Duodenal mucosa (tissue), 2 donors: ENCODE measurements around the gene ELAC1.

Source experiments
- H3K27ac ChIP-seq: one replicate; pipeline ENCODE4 v1.7.0; 2013; ENCODE audit warnings: low read depth, low read length
- H3K27me3 ChIP-seq, 2 donors: one replicate each; pipeline ENCODE4 v1.7.0; 2013; ENCODE audit warnings: low read length in 2 of 2, control low read depth in 1 of 2; ENCODE audit not compliant: insufficient read depth in 2 of 2, control insufficient read depth in 1 of 2
- H3K36me3 ChIP-seq, 2 donors: one replicate each; pipeline ENCODE4 v1.7.0; 2013; ENCODE audit warnings: low read length in 2 of 2, control low read depth in 1 of 2; ENCODE audit not compliant: insufficient read depth in 2 of 2, control insufficient read depth in 1 of 2
- H3K4me1 ChIP-seq, 2 donors: one replicate each; pipeline ENCODE4 v1.7.0; 2013; ENCODE audit warnings: low read length in 2 of 2, control low read depth in 1 of 2; ENCODE audit not compliant: insufficient read depth in 2 of 2, control insufficient read depth in 1 of 2
- H3K4me3 ChIP-seq, 2 donors: one replicate each; pipeline ENCODE4 v1.7.0; 2013; ENCODE audit warnings: low read length in 2 of 2, low read depth in 1 of 2
- H3K9ac ChIP-seq, 2 donors: one replicate each; pipeline ENCODE4 v1.7.0; 2013; ENCODE audit warnings: low read length in 2 of 2, low read depth in 1 of 2
- H3K9me3 ChIP-seq, 2 donors: one replicate each; pipeline ENCODE4 v1.7.0; 2013; ENCODE audit warnings: low read length in 2 of 2, control low read depth in 1 of 2; ENCODE audit not compliant: control insufficient read depth in 1 of 2

ELAC1 gene, protein sequence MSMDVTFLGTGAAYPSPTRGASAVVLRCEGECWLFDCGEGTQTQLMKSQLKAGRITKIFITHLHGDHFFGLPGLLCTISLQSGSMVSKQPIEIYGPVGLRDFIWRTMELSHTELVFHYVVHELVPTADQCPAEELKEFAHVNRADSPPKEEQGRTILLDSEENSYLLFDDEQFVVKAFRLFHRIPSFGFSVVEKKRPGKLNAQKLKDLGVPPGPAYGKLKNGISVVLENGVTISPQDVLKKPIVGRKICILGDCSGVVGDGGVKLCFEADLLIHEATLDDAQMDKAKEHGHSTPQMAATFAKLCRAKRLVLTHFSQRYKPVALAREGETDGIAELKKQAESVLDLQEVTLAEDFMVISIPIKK

DNA sequence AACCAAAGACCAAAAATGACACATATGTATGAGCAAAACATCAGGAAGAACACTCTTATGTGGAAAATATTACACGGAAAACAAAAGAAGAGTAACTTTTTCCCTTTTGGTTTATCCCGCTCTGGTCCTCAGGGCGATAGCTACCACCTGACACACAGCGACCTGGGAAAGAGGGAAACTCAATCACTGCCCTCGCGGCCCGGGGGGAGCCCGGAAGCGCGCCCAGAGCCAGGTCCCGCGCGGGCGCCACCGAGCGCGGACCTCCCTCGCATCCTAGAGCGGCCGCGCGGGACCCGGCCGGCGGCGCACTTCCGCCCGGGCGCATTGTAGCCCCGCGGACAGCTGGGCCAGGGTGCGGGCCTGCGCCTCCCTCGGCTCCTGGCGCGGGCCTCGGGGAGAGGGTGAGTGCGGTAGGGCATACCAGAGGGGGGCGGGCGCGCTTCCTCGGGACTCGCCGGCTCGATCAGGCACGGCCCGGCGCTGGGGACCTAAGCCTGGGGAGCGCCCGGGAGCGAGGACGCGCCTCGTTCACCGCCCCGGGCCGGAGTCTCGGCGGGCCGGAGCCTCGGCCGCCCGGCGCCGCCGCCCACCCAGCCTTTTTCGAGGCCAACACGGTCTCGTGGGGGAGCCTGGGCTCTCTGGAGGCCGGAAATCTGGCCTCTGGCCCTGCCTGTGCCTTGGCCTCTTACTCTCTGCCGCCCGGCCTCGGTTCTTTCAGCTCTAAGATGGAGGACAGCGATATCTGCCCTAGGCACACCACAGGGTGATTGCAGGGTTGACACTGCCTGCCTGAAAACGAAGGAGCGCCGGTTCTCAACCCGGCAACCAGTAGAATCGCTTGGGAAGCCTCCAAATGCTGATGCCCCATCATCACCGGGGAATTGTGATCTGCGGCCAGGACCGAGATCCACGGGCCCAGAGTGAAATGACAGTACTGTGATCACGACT lies at the start of gene ELAC1:
Gene ELAC1, plus strand, starts transcription at position 327 of the 948 bp plus-strand sequence. CDS start 6,365 bp downstream, outside the sequence.
- Histone ChIP-seq H3K9me3 (peaks cover 4 to 5% of the 10 kb centered on the region in 2 donors), H3K4me3 (peak within 1 kb of the TSS; percentile 90 to 91), H3K27ac (peak within 1 kb of the TSS; percentile 89)

DNA sequence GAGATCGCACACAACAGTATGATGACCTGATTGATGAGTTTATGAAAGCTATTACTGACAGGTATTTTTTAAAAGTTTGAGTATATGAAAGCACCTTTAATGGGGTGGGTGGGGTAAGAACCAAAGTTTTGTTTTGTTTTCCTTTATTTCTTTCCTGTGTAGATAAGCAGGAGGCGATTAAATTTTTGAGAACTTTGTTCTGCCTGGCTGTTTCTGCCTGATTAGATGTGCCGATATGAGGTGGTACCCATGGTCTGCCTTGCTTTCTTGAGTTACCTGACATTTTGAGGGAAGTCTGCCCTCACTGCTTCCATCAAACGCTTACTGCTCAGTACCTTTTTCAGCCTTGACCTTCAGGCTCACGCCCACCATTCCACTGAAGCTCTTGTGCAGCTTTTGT lies 49.7 kb upstream of the ELAC1 start:
- no peaks in the 10 kb centered on the region for H3K27me3 ChIP-seq
- no peaks in the 10 kb centered on the region for H3K4me1 ChIP-seq
- H3K9me3 ChIP-seq = no peaks in the 10 kb centered on the region
- H3K27ac ChIP-seq = no peak overlapping the region
- H3K9ac ChIP-seq = no peak overlapping the region
- H3K4me3 ChIP-seq = no peak overlapping the region
- peaks cover 12 to 48% of the 10 kb centered on the region in 2 donors for H3K36me3 ChIP-seq

More for the DNA sequence above, at the start of gene ELAC1:
- Histone ChIP-seq H3K4me1 (peaks cover 17 to 19% of the 10 kb centered on the region in 2 donors), H3K36me3 (no peaks in the 10 kb centered on the region), H3K9ac (peak within 1 kb of the TSS; percentile 93 to 97), H3K27me3 (no peaks in the 10 kb centered on the region)

DNA sequence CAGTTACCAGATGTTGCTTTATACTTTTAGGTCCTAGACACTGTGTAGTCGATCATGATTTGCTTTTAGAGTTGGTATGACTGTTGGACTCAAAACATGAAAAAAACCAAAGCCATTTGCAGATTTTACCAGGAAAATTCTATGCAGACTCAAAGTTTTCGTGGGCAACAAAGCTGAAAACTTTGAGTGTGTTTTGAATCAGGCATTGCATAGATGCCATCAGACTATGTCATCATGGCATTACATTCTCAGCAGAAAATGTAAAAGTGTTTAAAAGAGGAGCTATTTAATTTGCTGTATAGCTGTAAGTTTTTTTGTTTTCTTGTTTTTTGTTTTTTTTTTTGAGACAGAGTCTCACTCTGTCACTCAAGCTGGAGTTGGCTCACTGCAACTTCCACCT lies 43.5 kb upstream of the ELAC1 start:
- peaks cover 21 to 68% of the 10 kb centered on the region in 2 donors for H3K36me3 ChIP-seq

DNA sequence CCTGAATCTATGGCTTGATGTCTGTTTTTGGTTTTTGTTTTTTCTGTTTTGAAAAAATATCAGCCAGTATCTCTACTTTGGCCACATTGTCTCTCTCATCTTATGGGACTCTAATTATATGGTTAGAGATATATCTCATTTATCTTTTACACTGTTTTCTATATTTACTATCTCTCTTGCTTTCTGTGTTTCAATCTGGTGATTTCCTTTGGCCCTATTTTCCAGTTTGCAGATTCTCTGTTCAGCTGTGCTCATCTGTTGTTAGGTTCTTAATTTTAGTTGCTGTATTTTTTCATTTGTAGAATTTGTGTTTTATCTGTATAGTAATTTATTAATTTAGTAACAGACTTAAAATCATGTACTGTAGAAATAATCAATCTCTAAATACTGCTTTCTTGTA lies 41.3 kb upstream of the ELAC1 start:
- Histone ChIP-seq H3K36me3 (peaks cover 21 to 55% of the 10 kb centered on the region in 2 donors), H3K27ac (no peak overlapping the region), H3K4me3 (no peak overlapping the region), H3K4me1 (no peaks in the 10 kb centered on the region), H3K9me3 (peaks cover 0 to 2% of the 10 kb centered on the region in 2 donors), H3K9ac (no peak overlapping the region), H3K27me3 (no peaks in the 10 kb centered on the region)

More for the DNA sequence above, 43.5 kb upstream of the ELAC1 start:
- no peaks in the 10 kb centered on the region for H3K27me3 ChIP-seq
- H3K4me3 ChIP-seq = no peak overlapping the region
- H3K9me3 ChIP-seq = peaks cover 0 to 2% of the 10 kb centered on the region in 2 donors
- no peak overlapping the region for H3K27ac ChIP-seq
- no peaks in the 10 kb centered on the region for H3K4me1 ChIP-seq
- no peak overlapping the region for H3K9ac ChIP-seq

DNA sequence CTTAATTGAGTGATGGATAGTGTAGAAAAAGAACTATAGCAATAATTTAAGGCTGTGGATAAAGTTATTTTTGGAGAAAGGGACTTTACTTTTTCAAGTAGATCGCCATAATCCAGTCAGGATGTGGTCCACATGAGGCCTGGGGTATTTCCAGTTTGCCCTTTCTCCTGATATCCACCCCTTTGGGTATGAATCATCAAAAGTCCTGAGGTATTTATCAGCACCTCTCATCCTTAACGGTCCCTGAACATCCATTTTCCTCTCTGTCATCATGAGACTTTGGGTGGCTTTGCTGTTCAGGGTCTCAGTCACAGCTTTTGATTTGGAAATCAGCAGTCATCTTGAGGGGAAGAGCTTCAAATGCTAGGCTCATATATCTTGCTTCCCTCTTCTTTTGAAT lies 39.3 kb upstream of the ELAC1 start:
- no peak overlapping the region for H3K4me3 ChIP-seq
- peaks cover 17 to 49% of the 10 kb centered on the region in 2 donors for H3K36me3 ChIP-seq
- peaks cover 0 to 2% of the 10 kb centered on the region in 2 donors for H3K9me3 ChIP-seq
- H3K4me1 ChIP-seq = no peaks in the 10 kb centered on the region
- no peak overlapping the region for H3K27ac ChIP-seq
- no peaks in the 10 kb centered on the region for H3K27me3 ChIP-seq
- no peak overlapping the region for H3K9ac ChIP-seq

DNA sequence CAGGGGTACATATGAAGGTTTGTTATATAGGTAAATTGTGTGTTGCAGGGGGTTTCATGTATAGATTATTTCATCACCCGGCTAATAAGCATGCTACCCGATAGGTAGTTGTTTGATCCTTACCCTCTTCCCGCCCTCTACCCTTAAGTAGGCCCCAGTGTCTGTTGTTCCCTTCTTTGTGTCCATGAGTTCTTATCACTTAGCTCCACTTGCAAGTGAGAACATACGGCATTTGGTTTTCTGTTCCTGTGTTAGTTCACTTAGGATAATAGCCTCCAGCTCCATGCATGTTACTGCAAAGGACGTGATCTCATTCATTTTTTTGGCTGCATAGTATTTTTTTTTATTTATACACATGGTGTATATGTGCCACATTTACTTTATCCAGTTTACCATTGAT lies 34.2 kb upstream of the ELAC1 start:
- H3K9ac ChIP-seq = no peak overlapping the region
- peaks cover 1 to 21% of the 10 kb centered on the region in 2 donors for H3K36me3 ChIP-seq
- H3K4me1 ChIP-seq = no peaks in the 10 kb centered on the region
- no peaks in the 10 kb centered on the region for H3K9me3 ChIP-seq
- no peak overlapping the region for H3K4me3 ChIP-seq
- no peak overlapping the region for H3K27ac ChIP-seq
- no peaks in the 10 kb centered on the region for H3K27me3 ChIP-seq

DNA sequence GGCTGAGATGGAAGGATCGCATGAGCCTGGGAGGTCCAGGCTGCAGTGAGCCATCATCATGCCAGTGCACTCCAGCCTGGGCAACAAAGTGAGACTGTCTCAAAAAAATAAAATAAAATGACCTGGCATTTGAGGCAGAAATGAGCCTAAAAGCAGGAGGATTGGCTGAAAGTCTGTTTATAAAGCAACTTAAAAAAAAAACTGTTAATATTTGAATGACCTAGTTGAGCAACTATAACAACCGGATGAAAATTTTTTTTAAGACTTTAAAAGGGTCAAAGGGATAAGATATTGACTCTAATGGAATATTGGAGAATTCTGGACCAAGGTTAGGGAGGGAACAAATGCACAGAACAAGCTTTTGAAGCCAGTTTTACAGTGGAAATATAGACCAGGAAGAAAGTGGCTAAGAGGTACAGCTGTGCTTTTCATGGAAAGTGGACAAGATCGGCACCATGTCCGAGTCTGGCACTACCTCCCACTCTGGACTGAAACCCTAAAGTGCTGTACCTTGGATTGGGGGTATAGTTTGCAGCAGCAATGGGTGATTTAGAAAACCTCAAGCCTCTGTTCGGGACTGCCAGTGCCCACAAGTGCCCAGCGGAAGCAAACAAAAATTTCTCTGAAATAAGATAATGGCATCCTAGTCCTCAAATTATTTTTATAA lies 33.2 kb upstream of the ELAC1 start:
- H3K36me3 ChIP-seq = peaks cover 0 to 20% of the 10 kb centered on the region in 2 donors
- H3K27ac ChIP-seq = no peak overlapping the region
- no peaks in the 10 kb centered on the region for H3K9me3 ChIP-seq
- H3K4me1 ChIP-seq = no peaks in the 10 kb centered on the region
- no peak overlapping the region for H3K4me3 ChIP-seq
- H3K9ac ChIP-seq = no peak overlapping the region
- no peaks in the 10 kb centered on the region for H3K27me3 ChIP-seq

DNA sequence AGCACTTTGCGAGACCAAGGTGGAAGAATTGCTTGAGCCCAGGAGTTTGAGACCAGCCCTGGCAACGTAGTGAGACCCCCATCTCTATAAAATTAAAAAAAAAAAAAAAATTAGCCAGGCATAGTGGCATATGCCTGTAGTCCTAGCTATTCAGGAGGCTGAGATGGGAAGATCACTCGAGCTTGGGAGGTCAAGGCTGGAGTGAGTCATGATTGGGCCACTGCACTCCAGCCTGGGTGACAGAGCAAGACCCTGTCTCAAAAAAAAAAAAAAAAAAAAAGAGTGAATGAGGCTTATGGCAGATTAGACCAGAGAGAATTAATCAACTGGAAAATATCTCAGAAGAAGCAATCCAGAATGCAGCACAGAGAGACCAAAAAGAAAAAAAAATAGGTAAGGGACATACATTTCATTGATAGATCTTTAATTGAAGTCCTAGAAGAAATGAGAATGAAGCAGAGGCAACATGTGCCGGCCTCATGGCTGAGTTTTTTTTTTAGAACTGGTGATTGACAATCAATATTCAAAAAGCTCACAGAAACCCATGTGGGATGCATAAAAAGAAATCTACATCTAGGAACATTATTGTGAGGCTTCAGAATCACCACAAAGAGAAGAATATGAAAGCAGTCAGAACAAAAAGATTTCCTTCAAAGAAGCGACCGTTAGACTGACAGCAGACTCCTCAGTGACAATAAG lies 32.2 kb upstream of the ELAC1 start:
- Histone ChIP-seq H3K27me3 (no peaks in the 10 kb centered on the region), H3K36me3 (peaks cover 3 to 25% of the 10 kb centered on the region in 2 donors), H3K9me3 (no peaks in the 10 kb centered on the region), H3K9ac (no peak overlapping the region), H3K4me1 (no peaks in the 10 kb centered on the region), H3K4me3 (no peak overlapping the region), H3K27ac (no peak overlapping the region)

DNA sequence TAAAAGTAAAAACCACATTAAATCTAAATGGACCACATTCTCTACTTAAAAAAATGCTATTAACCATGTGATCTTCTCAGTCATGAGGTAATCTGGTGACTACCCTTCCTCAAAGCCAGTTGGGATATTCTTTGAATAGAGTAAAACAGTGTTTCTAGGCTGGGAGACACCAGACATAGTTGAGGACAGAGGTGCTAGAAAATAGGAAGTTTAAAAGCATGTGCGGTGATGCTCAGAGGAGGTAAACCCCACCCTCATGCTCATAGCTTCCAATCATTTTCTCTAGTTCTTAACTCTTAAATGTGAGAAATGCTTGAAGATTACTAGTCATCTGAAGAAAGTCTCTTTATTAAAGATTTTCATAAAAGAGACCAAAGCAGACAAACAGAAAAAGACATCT lies 30.7 kb upstream of the ELAC1 start:
- no peaks in the 10 kb centered on the region for H3K27me3 ChIP-seq
- H3K36me3 ChIP-seq = peaks cover 5 to 21% of the 10 kb centered on the region in 2 donors
- H3K4me1 ChIP-seq = no peaks in the 10 kb centered on the region
- H3K9ac ChIP-seq = no peak overlapping the region
- no peak overlapping the region for H3K4me3 ChIP-seq
- H3K27ac ChIP-seq = no peak overlapping the region
- H3K9me3 ChIP-seq = no peaks in the 10 kb centered on the region
